Esophagus muscularis mucosa (tissue), 4 donors: Measurements from ENCODE around the gene STAT5B. TPM values are rescaled to one million over a fixed set of nuclear protein-coding genes. Genes with fewer than 3 reads are reported as not detected.
"Not testable (repeated sequence)": the region's sequence is repeated elsewhere in the genome, so short reads cannot be mapped to it uniquely, and the experiment has no call there.

ENCODE experiments used
- DNase-seq: peaks from one replicate; pipeline ENCODE4 v3.0.0-alpha.2; 2017; ENCODE audit errors: extremely low spot score
- H3K27ac ChIP-seq, 4 donors: fragments of 200-600 bp; sonication (generic); replicated peaks in 1 of 4; 1 replicate in 3 of 4; 2 replicates in 1 of 4; pipeline ENCODE4 v1.5.1; 2016 to 2019; ENCODE audit warnings: mild to moderate bottlenecking in 1 of 4
- H3K27me3 ChIP-seq, 4 donors: fragments of 200-600 bp; sonication (generic); one replicate each; pipeline versions ENCODE4 v1.5.1 to v1.6.0; 2016 to 2019
- H3K36me3 ChIP-seq, 4 donors: fragments of 200-600 bp; sonication (generic); one replicate each; pipeline ENCODE4 v1.5.1; 2016 to 2019
- H3K4me1 ChIP-seq, 4 donors: fragments of 200-600 bp; sonication (generic); one replicate each; pipeline ENCODE4 v1.5.1; 2016 to 2019
- H3K4me3 ChIP-seq, 4 donors: fragments of 200-600 bp; sonication (generic); 1 replicate in 2 of 4; 2 replicates in 2 of 4; pipeline ENCODE4 v1.5.1; 2016 to 2019; ENCODE audit warnings: mild to moderate bottlenecking in 4 of 4, moderate library complexity in 1 of 4
- H3K9me3 ChIP-seq, 4 donors: fragments of 200-600 bp; sonication (generic); 1 replicate in 3 of 4; 2 replicates in 1 of 4; pipeline ENCODE4 v1.5.1; 2016 to 2019
- CTCF ChIP-seq, 3 experiments: fragments of 200-600 bp in 2 of 3; fragments of 450-650 bp in 1 of 3; sonication (generic) in 2 of 3; IDR thresholded peaks; one replicate each; pipeline ENCODE4 v1.5.1; 2017 to 2019; ENCODE audit warnings: antibody characterized with exemption in 3 of 3, mild to moderate bottlenecking in 2 of 3, moderate library complexity in 1 of 3
- EP300 ChIP-seq: sonication (generic); formaldehyde crosslinking; IDR thresholded peaks from one replicate; pipeline ENCODE4 v1.6.1; 2017; ENCODE audit warnings: antibody characterized with exemption
- POLR2A ChIP-seq: fragments of 450-650 bp; IDR thresholded peaks from one replicate; pipeline ENCODE4 v1.6.1; 2017; ENCODE audit warnings: antibody characterized with exemption, moderate library complexity, mild to moderate bottlenecking, low read depth
- POLR2AphosphoS5 ChIP-seq, 2 donors: sonication (generic); formaldehyde crosslinking; IDR thresholded peaks; one replicate each; pipeline ENCODE4 v1.6.1; 2017; ENCODE audit warnings: antibody characterized with exemption in 2 of 2
- WGBS: methylation state at CpG from one replicate; pipeline ENCODE4 v1.1.5; 2018; 5-methylcytosine and 5-hydroxymethylcytosine counted together
- intact Hi-C: fragments of 100-400 bp; cut with DNase I; formaldehyde crosslinking; loops from one replicate; pipeline ENCODE4 v1.15.1; 2023
- total RNA-seq, 4 donors: library from RNA; depleted of rRNA; stranded (reverse); fragments of >200 nt; gene quantifications; one replicate each; pipeline versions ENCODE4 v1.1.0 to v1.2.1, GENCODE V29; 2016

Gene STAT5B
- total RNA-seq, 4 donors from 2014 or later: 75.0 to 93.4 (median 85.2) TPM

DNA sequence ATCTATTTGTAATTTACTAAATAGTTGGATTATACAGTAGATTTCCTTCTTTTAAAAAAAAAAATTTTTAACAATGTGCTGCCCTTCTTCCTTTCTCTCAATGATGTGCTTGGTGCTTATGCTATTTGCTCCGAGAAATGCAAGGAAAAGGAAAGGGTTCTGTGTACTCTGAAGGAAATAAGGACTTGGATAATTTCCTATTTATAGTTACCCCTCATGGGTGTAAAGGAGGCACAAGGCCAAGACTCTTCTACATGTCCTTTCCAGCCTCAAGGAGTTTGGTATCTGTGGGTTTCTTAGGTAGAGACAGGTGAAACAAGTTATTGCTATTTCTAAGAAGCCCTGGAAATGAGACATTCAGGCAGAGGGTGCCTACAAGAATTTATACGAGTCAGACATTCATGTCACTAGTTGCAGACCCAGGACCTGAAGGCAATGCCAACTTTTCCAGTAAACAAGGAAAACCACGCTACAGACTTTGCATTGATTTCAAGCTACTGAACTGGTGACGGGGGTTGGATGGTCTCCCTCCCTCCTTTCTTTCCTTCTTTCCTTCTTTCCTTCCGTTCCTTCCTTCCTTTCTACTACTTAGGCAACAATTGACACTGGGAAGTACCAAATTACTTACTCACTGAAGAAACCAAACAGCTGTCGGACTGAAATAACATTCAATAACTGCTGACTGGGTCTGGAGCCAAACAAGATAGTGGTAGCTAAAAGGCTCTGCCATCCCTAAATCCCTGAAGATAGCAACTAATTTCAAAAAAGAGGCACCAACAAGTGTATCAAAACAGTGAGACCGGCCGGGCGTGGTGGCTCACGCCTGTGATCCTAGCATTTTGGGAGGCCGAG lies 48.1 kb downstream of the STAT5B start:
- H3K27ac ChIP-seq: peak overlapping the region in 3 of 4 donors; percentile 9 to 38 (median 14)
- TF ChIP-seq CTCF (IDR thresholded peaks at IDR 0.05) (no peak), EP300 (no peak), POLR2AphosphoS5 (IDR thresholded peaks at IDR 0.05) (no peak), POLR2A (no peak)
- 63% methylated on average over 11 of the region's 11 CpGs for WGBS
- DNase-seq: no peak
- peaks cover 11 to 54% (median 30%) of the 10 kb centered on the region in 4 donors for H3K36me3 ChIP-seq
- intact Hi-C loops: no loop called here
- peaks cover 18 to 21% (median 19%) of the 10 kb centered on the region in 4 donors for H3K4me1 ChIP-seq
- H3K4me3 ChIP-seq: no peak overlapping the region
- no peaks in the 10 kb centered on the region for H3K27me3 ChIP-seq
- H3K9me3 ChIP-seq: no peaks in the 10 kb centered on the region

GRCh38 chr17:42225646-42226045 lies 50.5 kb downstream of the STAT5B start:
- WGBS: 73% methylated on average over 5 of the region's 5 CpGs
- Histone ChIP-seq H3K9me3 (no peaks in the 10 kb centered on the region), H3K4me1 (peaks cover 18 to 20% (median 18%) of the 10 kb centered on the region in 4 donors), H3K4me3 (no peak overlapping the region), H3K27me3 (no peaks in the 10 kb centered on the region), H3K36me3 (peaks cover 29 to 77% (median 53%) of the 10 kb centered on the region in 4 donors), H3K27ac (no peak overlapping the region)
- no peak for TF ChIP-seq POLR2A
- TF ChIP-seq EP300: no peak
- no peak for TF ChIP-seq CTCF (IDR thresholded peaks at IDR 0.05)
- no peak for TF ChIP-seq POLR2AphosphoS5 (IDR thresholded peaks at IDR 0.05)
- no peak for DNase-seq
- intact Hi-C loops: no loop called here

DNA sequence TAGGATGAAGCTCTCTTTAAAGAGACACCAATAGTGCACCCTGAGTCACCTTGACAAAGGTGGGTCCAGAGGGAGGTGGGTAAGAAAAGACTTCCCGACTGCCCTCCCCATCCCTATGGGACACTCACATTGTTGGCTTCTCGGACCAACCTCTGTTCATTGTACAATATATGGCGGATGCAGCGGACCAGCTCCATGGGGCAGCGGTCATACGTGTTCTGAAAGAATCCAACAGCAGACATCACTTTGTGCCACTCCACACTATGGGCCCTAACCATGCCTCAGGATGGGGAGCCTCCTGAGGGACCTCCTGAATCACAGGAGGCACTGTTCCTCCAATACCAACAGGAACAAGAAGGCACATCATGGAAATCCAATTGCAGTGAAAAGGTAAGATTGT lies 51.5 kb downstream of the STAT5B start:
- no peak overlapping the region for H3K27ac ChIP-seq
- no peak overlapping the region for H3K4me3 ChIP-seq
- peaks cover 29 to 87% (median 61%) of the 10 kb centered on the region in 4 donors for H3K36me3 ChIP-seq
- no peak for DNase-seq
- no peak for TF ChIP-seq CTCF (IDR thresholded peaks at IDR 0.05)
- no peak for TF ChIP-seq EP300
- no peak for TF ChIP-seq POLR2AphosphoS5 (IDR thresholded peaks at IDR 0.05)
- TF ChIP-seq POLR2A: no peak
- H3K9me3 ChIP-seq: no peaks in the 10 kb centered on the region
- H3K4me1 ChIP-seq: peaks cover 18 to 20% (median 18%) of the 10 kb centered on the region in 4 donors
- H3K27me3 ChIP-seq: no peaks in the 10 kb centered on the region
- 93% methylated on average over 6 of the region's 6 CpGs for WGBS
- intact Hi-C loops: no loop called here

DNA sequence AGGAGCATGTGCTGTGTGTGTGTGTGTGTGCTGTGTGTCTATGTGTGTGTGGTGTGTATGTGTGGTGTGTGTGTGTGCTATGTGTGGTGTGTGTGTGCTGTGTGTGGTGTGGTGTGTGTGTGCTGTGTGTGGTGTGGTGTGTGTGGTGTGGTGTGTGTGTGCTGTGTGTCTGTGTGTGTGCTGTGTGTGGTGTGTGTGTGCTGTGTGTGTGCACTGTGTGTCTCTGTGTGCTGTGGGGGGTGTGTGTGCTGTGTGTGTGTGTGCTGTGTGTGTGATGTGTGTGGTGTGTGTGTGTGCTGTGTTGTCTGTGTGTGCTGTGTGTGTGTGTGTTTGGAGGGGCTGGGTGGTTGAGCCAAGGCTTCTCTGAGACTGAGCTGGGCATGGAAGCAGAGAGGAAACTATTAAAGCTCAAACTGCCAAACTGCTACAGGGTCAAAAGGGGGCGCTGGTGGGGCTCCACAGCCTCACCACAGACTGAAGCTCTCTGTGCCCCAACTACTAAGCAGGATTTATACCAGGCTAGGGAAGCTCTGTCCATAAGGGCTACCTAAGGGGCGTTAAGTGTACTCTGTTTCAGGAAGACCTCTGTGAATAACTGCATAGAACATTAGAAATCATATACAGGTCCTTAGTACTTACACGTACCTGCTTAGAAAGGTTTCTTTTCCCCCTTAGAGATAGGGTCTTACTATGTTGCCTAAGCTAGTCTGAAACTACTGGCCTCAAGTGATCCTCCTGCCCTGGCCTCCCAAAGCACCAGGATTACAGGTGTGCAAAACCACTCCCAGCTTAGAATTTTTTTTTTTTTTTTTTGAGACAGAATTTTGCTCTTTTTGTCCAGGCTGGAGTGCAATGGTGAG lies 54.1 kb downstream of the STAT5B start:
- Histone ChIP-seq H3K27me3 (no peaks in the 10 kb centered on the region), H3K4me3 (no peak overlapping the region), H3K27ac (no peak overlapping the region), H3K9me3 (no peaks in the 10 kb centered on the region), H3K4me1 (peaks cover 0 to 3% (median under 1%) of the 10 kb centered on the region in 4 donors), H3K36me3 (peaks cover 43 to 93% (median 77%) of the 10 kb centered on the region in 4 donors)
- intact Hi-C loops: no loop called here
- no peak for TF ChIP-seq POLR2AphosphoS5 (IDR thresholded peaks at IDR 0.05)
- TF ChIP-seq CTCF (IDR thresholded peaks at IDR 0.05): peak; percentile 28 to 59 (median 43)
- 53% methylated on average over 3 of the region's 3 CpGs for WGBS
- DNase-seq: no peak

DNA sequence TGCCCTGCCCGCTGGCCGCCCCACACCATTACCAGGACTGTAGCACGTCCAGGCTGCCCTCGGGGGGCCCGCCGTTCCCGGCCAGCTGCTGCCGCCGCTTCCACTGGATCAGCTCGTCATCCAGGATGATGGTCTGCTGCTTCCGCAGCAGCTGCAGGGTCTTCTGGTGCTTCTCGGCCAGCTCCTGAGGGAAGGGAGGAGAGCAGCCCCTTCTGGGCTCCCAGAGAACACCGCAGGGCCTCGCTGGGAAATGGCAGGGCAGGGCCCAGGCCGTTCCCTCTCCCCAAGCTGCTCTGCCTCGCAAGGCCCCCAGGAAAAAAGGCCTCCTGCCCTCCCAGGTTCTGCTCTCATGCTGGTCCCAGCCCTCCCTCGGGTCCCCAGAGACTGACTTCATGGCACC lies 56.9 kb downstream of the STAT5B start:
- H3K4me3 ChIP-seq, H3K9me3 ChIP-seq, intact Hi-C loops, DNase-seq, H3K27ac ChIP-seq, H3K4me1 ChIP-seq, H3K27me3 ChIP-seq: not testable (repeated sequence)
- H3K36me3 ChIP-seq: peaks cover 64 to 95% (median 93%) of the 10 kb centered on the region in 4 donors
- WGBS: no CpG with 5 or more reads among the region's 17 CpGs
